Activated CD8-positive, alpha-beta memory T cell treated with anti-CD3 and anti-CD28 coated beads for 1 hour (primary cell): ENCODE results near the gene OR6C1.
"Not testable (repeated sequence)": the region's sequence is repeated elsewhere in the genome, so short reads cannot be mapped to it uniquely, and the experiment has no call there.

ENCODE experiments used
- DNase-seq, 2 donors: peaks; one replicate each; pipeline ENCODE4 v3.0.0-alpha.2; 2020; ENCODE audit warnings: low read depth in 1 of 2; ENCODE audit errors: extremely low read depth in 1 of 2

The OR6C1 gene

DNA sequence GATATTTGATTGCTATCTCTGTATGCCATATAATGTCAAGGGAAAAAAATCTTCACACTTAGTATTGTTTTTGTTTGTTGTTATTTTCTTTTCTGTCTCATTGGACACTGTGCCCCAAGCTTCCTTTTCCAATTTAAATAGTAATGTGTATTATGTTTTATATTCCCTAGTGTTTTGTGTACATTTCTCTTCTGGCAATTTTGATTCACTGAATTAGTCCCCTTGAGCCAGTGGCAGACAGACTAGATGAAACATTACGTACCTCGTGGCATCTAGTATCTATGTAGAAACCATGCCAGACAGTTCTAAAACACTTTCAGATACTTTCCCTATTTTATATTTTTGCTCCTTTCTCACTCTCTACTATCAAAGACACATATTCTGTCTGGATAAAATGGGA lies at the start of gene OR6C1:
Gene OR6C1 (plus strand): TSS at position 301 of the 400 bp plus-strand sequence. CDS start 6,257 bp downstream, outside the sequence.
- DNase-seq = no peak

DNA sequence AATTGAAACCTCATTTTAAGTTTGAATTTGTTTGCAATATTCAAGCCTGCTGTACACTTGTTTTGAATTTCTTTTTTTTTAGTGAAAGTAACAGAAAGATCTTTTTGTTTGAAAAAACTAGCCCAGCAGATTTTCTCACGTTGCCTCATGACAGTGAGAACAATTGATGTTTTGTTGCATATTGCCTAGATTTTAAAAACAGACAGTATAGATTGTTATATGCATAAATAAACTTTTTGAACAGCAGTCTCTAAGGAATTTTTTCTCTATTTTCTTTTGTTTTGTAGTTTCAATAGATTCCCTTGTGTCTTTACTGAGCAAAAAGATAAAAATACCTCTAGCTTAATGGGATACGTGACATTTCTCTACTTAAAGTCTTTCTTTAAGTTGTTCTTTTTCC lies 33.2 kb upstream of the OR6C1 start:
- no peak for DNase-seq

DNA sequence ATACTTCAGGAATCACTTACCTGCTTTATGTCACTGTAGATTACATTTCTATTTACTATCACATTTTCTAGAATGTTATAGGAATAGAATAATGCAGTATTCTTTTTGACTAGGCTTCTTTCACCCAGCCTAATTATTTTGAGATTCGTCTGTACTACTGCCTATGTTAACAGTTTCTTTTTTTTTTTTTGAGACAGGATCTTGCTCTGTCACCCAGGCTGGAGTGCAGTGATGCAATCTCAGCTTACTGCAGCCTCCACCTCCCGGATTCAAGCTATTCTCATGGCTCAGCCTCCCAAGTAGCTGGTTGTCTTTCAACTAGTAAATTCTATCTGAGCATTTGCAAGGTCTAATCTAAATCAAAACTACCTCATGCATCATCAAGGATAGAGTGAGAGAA lies 24.1 kb upstream of the OR6C1 start:
- DNase-seq = no peak

DNA sequence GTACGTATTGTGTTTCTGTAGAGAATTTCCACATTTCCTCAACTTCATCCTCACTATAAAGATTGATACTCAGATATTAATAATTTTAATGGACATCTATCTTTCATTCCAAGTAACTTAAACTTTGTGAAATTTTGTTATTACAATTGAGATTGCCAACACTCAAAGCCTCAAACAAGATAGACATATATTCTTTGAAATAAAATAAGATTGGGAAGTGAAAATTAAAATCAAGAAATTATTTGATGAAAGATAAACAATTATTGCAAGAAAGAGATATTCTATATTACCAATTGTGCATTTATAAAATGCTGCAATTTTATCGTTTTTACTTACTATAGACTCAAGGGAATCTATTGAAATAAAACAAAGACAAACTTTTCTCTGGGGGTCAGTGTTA lies 17.7 kb upstream of the OR6C1 start, which contains the start of gene OR6C6:
Gene OR6C6 (minus strand): TSS at position 101 of the 400 bp plus-strand sequence. CDS start 1,337 bp downstream, outside the sequence.
- no peak for DNase-seq

DNA sequence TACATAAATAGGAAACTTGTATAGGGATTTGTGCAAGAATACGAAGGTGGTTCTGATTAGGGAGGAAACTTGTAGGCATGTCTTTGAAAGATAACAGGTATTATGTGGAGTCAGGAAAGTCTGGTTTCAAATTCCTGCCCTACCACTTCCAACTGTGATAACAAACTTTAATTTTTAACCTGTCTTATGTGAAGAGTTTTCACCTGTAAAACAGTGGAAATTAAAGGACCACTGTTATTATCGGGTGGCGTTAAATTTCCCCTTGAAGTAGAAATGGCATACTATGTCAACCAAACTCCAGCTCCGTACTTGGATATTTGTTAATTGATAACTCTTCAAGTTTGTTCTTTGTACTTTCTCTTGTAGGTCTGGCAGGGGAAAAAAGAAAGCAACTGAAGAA lies 6.1 kb downstream of the OR6C1 start:
- no peak for DNase-seq

DNA sequence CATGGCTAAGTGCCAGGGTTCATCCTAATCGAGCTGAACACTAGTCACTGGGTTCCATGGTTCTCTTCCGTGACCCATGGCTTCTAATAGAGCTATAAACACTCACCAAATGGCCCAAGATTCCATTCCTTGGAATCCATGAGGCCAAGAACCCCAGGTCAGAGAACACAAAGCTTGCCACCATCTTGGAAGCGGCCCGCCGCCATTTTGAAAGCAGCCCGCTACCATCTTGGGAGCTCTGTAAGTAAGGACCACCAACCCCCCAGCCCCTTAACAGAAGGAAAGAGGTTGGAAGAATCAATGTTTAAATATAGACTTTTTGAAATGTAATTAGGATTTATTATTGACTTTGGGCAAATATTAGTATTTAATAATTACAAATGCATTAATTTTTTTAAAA lies 11.7 kb downstream of the OR6C1 start:
- not testable (repeated sequence) for DNase-seq

DNA sequence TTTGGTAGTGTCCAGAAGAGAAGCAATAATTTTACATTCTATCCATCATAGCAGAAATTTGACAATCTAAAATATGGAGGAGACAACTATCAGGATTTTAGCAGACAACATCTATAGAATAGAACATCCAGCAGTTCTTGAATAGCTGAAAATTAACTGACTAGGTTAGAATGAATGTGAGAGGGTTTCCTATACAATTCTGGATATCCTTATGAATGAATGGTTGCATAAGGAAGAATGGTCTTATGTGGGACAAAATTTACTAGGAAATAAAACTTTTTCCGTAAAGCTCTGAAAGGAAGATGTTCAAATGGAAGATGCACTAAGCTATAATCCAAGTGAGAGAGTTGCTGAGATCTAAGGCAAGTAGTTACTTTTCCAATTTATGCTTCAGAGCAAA lies 16.3 kb downstream of the OR6C1 start, which contains the start of gene OR6C3:
Gene OR6C3 (plus strand): TSS at position 301 of the 400 bp plus-strand sequence. CDS start 955 bp downstream, outside the sequence.
- DNase-seq = no peak

DNA sequence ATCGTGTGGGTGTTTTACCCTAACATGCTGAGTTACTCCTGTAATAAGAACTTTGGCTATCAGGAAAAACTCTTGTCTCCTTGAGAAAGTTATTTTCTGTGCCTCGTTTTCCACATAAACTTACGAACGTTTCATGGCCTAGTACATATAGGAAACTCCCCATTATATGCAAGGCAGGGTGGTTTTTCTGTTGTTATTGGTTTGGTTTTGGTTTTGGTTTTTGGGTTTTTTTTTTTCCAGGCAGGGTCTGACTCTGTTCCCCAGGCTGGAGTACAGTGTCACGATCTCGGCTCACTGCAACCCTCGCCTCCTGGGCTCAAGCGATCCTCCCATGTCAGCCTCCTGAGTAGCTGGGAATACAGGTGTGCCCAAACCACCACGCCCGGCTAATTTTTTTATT lies 21.9 kb downstream of the OR6C1 start:
- DNase-seq = no peak

DNA sequence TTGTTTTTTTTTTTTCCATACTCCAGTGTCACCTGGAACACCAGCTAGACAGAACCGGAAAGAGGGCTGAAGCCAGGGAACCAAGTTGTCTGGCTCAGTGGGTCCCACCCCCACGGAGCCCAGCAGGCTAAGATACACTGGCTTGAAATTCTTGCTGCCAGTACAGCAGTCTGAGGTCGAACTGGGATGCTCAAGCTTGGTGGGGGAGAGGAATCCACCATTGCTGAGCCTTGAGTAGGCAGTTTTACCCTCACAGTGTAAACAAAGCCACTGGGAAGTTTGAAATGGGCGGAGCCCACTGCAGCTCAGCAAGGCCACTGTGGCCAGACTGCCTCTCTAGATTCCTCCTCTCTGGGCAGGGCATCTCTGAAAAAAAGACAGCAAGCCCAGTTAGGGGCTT lies 41.2 kb downstream of the OR6C1 start:
- not testable (repeated sequence) for DNase-seq

DNA sequence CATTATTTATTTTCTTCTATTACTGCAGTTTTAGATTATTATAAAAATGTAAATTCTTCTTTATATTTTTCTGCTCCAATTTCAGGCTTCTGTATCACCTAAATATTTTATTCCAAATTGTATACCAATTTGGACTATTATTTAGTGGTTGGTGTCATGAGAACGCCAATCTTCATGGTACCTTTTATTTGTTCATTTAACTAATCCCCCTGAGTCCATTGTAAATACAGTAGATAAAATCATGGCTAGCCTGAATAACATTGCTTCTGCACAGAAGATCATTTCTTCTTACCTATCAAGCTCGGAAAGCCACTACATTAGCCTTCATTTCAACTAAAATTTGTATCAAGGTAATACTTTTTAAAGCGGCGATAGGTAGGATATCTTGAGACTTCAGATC lies 48.5 kb downstream of the OR6C1 start, which contains the start of gene OR6C75:
Gene OR6C75 (plus strand): TSS at position 301 of the 400 bp plus-strand sequence. CDS start 2,136 bp downstream, outside the sequence.
- no peak for DNase-seq

DNA sequence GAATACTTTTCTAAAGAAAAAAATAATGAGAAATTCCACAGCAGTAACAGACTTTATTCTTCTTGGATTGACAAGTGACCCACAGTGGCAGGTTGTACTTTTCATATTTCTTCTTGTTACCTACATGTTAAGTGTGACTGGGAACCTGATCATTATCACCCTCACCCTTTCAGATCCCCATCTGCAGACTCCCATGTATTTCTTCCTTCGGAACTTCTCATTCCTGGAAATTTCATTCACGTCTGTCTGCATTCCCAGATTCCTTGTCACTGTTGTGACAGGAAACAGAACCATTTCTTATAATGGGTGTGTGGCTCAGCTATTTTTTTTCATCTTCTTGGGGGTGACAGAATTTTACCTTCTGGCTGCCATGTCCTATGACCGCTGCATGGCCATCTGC lies 50.9 kb downstream of the OR6C1 start:
- no peak for DNase-seq
